Fibroblast of gingiva (primary cell): ENCODE results near the gene MAGEB1.

Experiments
- DNase-seq: peaks from one replicate; pipeline ENCODE4 v3.0.0-alpha.2; 2011; ENCODE audit warnings: low read depth

Gene MAGEB1

GRCh38 chrX:30296408-30297254 is 49.7 kb downstream of the MAGEB1 start:
- DNase-seq, result no peak

- DNase-seq, result peak; percentile 21
Measured at GRCh38 chrX:30301208-30301607, 54.3 kb downstream of the MAGEB1 start.
